HG02938 (cell line): Measurements from ENCODE around the gene RBMS3.
"Not testable (repeated sequence)": the region's sequence is repeated elsewhere in the genome, so short reads cannot be mapped to it uniquely, and the experiment has no call there.

Experiments used
- ATAC-seq: cut with Tn5 transposase; IDR thresholded peaks from one replicate; pipeline ENCODE4 v1.9.1; 2021; ENCODE audit warnings: mild to moderate bottlenecking, moderate library complexity; ENCODE audit not compliant: unreplicated experiment

The RBMS3 gene

DNA sequence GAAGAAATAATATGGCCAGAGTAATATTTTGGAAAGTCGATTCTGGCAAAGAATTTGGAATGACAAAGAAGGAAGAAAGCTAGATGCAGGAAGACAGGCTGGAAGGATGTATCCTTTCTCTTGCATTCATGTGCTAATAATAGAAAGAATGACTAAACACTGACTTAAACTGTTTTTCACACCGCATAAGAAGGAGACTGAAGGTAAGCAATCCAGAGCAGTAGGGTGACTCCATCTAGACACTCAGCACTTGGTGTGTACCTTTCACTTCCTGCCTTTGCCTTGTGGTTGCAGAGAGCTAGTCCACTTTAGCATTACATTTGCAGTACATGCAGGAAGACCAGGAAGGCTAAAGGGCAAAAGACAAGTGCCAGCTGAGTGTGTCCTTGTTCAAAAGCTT is 234.6 kb downstream of the RBMS3 start:
- no peak for ATAC-seq

DNA sequence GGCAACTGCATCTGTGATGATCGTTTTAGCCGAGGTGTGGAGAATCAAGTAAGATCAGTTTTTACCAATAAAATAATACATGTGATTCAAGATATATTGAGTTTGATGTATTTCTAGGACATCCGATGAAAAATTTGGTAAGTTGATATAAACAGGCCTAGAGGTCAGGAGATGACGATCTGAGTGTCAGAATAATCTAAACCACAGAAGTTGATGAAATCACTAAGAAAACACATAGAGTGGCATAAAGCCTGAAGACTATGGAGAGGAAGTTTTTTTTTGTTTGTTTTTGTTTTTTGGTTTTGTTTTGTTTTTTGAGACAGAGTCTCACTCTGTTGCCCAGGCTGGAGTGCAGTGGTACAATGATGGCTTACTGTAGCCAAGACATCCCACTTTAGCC is 235.3 kb downstream of the RBMS3 start:
- ATAC-seq: no peak

DNA sequence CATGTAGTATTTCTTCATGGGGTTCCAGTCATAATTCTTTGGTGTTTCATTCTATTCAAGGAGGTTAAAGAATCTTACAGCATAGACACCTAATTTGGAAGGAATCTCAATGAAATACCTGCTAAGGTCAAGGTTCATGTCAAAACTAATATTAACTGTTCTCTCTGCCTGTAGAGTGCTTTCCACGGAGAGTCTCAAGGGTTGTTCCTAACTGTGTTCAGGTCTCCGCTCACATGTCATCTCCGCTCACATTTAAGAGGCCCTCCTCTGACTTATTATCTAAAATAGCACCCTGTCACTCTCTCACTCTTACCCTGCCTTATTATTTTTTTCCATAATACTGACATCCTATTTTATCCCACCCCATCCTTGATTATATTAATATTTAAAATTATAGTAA is 239.9 kb downstream of the RBMS3 start:
- ATAC-seq: no peak

GRCh38 chr3:29521293-29521692 is 240.4 kb downstream of the RBMS3 start:
- no peak for ATAC-seq

DNA sequence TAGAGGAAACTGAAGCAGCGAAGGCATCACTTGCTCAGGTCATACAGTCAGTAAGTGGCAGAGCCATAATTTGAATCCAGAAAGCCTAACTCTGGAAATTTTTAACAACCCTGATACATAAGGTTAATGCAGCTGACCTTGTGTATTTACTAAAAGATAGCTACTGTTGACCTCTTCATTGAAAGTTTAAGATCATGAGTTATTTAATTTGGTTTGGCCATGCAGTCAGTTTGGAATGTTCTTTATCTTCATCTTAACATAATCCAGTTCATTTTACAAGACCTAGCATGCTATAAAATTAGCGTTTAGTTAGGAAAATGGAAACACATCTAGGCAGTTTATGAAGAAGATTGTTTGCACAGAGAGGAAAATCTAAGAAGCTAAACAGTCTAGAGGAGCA is 240.9 kb downstream of the RBMS3 start:
- no peak for ATAC-seq

DNA sequence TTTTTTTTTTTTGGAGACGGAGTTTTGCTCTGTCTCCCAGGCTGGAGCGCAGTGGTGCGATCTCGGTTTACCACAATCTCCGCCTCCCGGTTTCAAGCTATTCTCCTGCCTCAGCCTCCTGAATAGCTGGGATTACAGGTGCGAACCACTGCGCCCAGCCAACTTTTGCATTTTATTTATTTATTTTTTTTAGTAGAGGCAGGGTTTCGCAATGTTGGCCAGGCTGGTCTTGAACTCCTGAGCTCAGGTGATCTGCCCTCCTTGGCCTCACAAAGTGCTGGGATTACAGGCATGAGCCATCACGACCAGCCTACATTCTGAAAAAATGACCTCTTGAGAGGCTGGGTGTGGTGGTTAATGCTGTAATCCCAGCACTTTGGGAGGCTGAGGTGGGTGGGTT is 243.6 kb downstream of the RBMS3 start:
- ATAC-seq: not testable (repeated sequence)

DNA sequence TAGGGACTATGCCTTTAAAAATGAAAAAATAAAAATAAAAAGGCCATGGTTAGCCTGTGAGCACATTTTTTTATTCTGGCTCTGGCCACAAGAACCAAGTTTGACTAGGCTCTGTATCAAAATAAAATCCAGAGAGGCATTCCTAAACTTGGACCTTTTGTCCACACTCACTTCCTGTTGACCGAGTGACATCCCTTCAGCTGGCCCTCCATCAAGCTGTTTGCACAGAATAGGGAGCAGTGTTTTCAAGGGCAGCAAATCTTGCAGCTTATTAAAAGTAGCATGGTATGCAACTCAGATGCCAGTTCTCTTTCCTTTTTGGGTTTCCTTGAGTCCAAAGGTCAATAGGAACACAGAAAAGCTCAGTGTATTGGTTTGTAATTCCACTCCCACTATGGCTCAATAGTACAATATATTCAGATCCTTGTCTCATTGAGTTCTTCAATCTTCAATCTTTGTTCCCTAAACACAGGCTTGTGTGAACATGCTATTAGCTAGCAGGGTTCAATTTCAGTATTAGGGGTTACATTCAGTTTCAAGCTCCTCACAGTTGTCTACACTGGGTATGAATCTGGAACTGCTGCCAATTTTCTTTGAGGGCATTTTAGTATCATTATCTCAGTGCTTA is 244.5 kb downstream of the RBMS3 start:
- no peak for ATAC-seq

GRCh38 chr3:29527246-29527645 is 246.4 kb downstream of the RBMS3 start:
- ATAC-seq: no peak

GRCh38 chr3:29531644-29532043 is 250.8 kb downstream of the RBMS3 start:
- no peak for ATAC-seq

- no peak for ATAC-seq
These were observed 251.6 kb downstream of the RBMS3 start for GRCh38 chr3:29532473-29532872.

DNA sequence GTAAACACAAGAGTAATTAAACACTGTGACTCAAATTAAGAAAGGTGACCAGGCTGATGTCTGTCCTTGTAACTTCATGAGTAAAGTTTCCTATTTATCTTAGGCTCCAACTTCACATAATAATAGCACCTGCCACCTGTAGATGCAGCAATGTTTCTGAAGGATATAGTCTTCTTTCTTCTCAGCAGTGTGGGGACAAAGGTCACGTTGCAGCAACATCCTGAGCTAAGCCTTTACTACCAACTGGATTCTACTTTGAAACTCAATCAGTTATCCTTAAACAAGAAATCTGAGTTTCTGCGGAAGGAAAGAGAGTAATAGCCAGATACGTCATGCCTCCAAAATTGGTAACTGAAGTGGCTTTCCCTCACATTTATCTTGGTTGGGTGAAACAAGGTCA is 253.1 kb downstream of the RBMS3 start:
- no peak for ATAC-seq

- ATAC-seq: no peak
These were observed 255.3 kb downstream of the RBMS3 start for GRCh38 chr3:29536016-29536758.

GRCh38 chr3:29537889-29538609 is 257.2 kb downstream of the RBMS3 start:
- no peak for ATAC-seq

DNA sequence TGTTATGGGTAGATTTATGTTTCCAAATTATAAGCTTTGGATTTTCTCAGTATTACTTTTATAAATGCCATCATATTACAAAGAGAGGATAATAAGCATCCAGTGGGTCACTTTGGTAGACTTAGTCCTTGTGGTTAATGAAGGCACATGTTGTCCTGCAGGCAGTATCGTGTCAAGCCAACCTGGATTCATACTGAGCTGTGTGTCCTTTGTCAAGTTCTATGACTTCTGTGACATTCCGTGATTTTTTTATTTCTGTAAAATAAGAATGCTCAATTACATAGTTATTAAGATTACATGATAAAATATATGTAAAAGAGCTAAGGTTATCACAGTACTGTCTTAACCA is 257.7 kb downstream of the RBMS3 start:
- ATAC-seq: no peak

DNA sequence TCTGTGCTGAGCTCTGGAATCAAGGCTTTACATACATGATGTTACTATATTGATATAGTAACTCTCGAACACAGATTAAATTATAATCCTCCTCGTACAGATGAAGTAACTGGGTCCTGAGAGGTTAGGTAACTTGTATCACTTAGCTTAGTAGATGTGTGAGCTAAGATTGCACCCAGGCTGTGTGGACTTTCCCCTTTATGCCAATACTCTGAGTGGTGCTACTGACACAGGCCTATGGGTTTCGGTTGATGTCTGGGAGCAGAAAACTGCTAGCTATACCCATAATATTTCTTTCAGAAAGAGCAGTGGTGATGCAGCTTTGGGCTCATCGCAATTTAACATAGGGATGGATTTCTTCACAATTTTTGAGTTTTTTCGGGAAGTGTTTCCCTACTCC is 259.7 kb downstream of the RBMS3 start:
- ATAC-seq: no peak

DNA sequence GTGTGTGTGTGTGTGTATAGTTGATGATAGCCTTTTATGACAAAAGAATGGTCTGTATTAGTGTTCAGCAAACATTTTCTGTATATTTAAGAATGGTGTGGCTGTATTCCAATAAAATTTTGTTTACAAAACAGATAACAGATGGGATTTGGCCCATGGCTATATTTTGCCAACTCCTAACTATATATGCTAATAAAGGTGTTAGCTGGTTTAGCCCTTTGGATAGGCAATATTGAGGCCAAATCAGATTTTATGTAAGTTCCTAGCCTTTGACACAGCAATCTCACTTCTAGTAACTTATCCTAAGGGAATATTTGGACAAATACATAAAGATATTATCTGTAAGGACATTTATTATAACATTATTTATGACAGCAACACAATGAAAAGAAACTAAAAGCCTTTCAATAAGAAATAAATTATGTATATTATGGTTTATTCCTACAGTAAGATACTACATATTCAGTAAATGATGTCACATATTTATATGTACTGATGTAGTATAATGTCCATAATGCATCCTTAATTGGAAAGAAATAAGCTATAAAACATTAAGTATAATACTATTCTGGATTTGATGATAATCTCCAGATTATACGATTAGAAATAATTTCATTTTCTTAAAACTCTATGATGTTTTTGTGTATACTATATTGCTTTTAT is 264.0 kb downstream of the RBMS3 start:
- no peak for ATAC-seq

GRCh38 chr3:29545615-29546014 is 264.7 kb downstream of the RBMS3 start:
- ATAC-seq: no peak

- ATAC-seq: no peak
These were observed 271.2 kb downstream of the RBMS3 start for GRCh38 chr3:29552051-29552450.

GRCh38 chr3:29554566-29554965 is 273.7 kb downstream of the RBMS3 start:
- no peak for ATAC-seq

GRCh38 chr3:29555590-29555989 is 274.7 kb downstream of the RBMS3 start:
- ATAC-seq: no peak

GRCh38 chr3:29557186-29557585 is 276.3 kb downstream of the RBMS3 start:
- ATAC-seq: no peak

DNA sequence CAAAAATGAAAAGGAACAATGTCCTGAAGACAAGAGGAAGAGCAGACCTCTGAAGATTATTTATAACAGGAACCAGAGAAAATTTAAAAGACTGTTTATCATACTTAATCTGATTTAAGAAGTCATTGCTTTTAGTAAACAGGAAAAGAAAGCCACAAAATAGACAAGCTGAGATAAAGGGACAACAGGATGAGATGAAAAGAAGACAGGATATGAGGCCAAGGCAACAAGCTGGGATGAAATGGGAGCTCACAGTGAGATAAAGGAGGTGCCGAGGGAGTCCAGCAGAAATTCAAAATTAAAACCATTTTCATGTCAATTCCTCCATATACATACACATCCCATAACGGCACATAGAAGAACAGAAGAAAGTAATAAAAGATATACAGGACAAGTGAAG is 277.0 kb downstream of the RBMS3 start:
- ATAC-seq: no peak
